ENCODE results near the gene STPG4. TPM values are rescaled to one million over a fixed set of nuclear protein-coding genes. Genes with fewer than 3 reads are reported as not detected.
A peak's percentile ranks its signal among the peaks of the same experiment; 100 is the strongest.

STPG4 gene
- total and polyA plus RNA-seq, 2 of the 8 experiments (the other 6 are each of a cell fraction or from before 2014, with no cell fraction given) = 0.28 TPM; not detected in 1

- H2AK5ac ChIP-seq (ENCODE audit: low read depth, low read length) = no peak overlapping the region
- no peak overlapping the region for H2BK120ac ChIP-seq (replicated peaks; ENCODE audit: low read depth, low read length)
- no peak overlapping the region for H3K9ac ChIP-seq (replicated peaks in 1 of 4; ENCODE audit: extremely low read depth in 1 of 4, low read depth in 3 of 4, low read length in 3 of 4)
- no peaks in the 10 kb centered on the region for H3K27me3 ChIP-seq (replicated peaks in 1 of 4; ENCODE audit: control insufficient read depth in 3 of 4, extremely low read depth in 1 of 4, insufficient read depth in 3 of 4, low read length in 3 of 4)
- no peak overlapping the region for H3K23ac ChIP-seq (ENCODE audit: insufficient read length)
- no peak overlapping the region for H3K18ac ChIP-seq (ENCODE audit: extremely low read depth, low read length)
- no peak overlapping the region for H2BK12ac ChIP-seq (ENCODE audit: low read depth, low read length)
- no peak overlapping the region for H2BK15ac ChIP-seq (ENCODE audit: low read length)
- no peak for FAIRE-seq
- H2BK20ac ChIP-seq (ENCODE audit: low read length) = no peak overlapping the region
- no peak overlapping the region for H3K27ac ChIP-seq (ENCODE audit: low read depth, low read length)
- no peaks in the 10 kb centered on the region for H4K20me1 ChIP-seq (replicated peaks in 1 of 2; ENCODE audit: control insufficient read depth in 1 of 2, insufficient read depth in 2 of 2, low read length in 2 of 2)
- DNase-seq (ENCODE audit: low read depth in 1 of 2, low spot score in 2 of 2) = no peak
- no peak overlapping the region for H2BK5ac ChIP-seq (ENCODE audit: low read depth, low read length)
- WGBS, 2 experiments (ENCODE audit: extremely low coverage in 1 of 2, insufficient coverage in 1 of 2, insufficient read length in 1 of 2, insufficient replicate concordance in 2 of 2, low coverage in 1 of 2, low lambda C conversion rate in 2 of 2, missing lambda C conversion rate in 1 of 2) = 90% methylated on average over 4 of the region's 4 CpGs; no CpG with 5 or more reads in 1 of the 2 experiments
- H2AFZ ChIP-seq (ENCODE audit: low read length) = 0 out of 2 replicates have a peak overlapping the region, but pooled peaks have one; percentile 15
- H4K5ac ChIP-seq (ENCODE audit: insufficient read length, low read depth, low read length) = no peak overlapping the region
- H3K23me2 ChIP-seq (ENCODE audit: low read depth, low read length) = no peaks in the 10 kb centered on the region
- H3K56ac ChIP-seq (replicated peaks; ENCODE audit: insufficient read length, low read depth, low read length) = no peak overlapping the region
- H3K4me1 ChIP-seq (replicated peaks in 1 of 4; ENCODE audit: control insufficient read depth in 3 of 4, insufficient read depth in 4 of 4, low read length in 3 of 4) = no peaks in the 10 kb centered on the region
- no peak overlapping the region for H4K91ac ChIP-seq (replicated peaks; ENCODE audit: insufficient read length, low read length)
- no peak overlapping the region for H3K4ac ChIP-seq (replicated peaks; ENCODE audit: insufficient read length, low read depth, low read length)
- no peak overlapping the region for H4K8ac ChIP-seq (ENCODE audit: extremely low read depth, insufficient read depth, low read length)
- no peak overlapping the region for H3K14ac ChIP-seq (ENCODE audit: insufficient read length)
- no peaks in the 10 kb centered on the region for H3K79me1 ChIP-seq (ENCODE audit: low read depth, low read length)
- H3K4me2 ChIP-seq (ENCODE audit: insufficient read depth in 1 of 2, low read depth in 2 of 2, low read length in 2 of 2) = no peak overlapping the region
- ChIA-PET CTCF (ENCODE audit: partially characterized antibody) (interaction anchor here (0.9 to 1.3 kb wide), 2 partner anchors 12 to 214 kb away, joined by 3 to 6 read pairs; no protein-coding TSS in a partner anchor), POLR2A (ENCODE audit: partially characterized antibody) (no interaction called here)
- H3K9me3 ChIP-seq (ENCODE audit: insufficient read depth in 2 of 2, low read depth in 1 of 2, low read length in 1 of 2) = no peaks in the 10 kb centered on the region; a peak in 1 of 4 replicates
- TF ChIP-seq SIX5 (IDR thresholded peaks at IDR 0.05; ENCODE audit: low read depth, low read length) (no peak), EP300 (IDR thresholded peaks at IDR 0.05; ENCODE audit: borderline replicate concordance in 1 of 2, low read depth in 2 of 2, low read length in 2 of 2) (no peak)
- no peak overlapping the region for H3K4me3 ChIP-seq (ENCODE audit: extremely low read depth in 1 of 4, insufficient read depth in 2 of 4, low read depth in 3 of 4, low read length in 4 of 4)
- no peaks in the 10 kb centered on the region for H3K79me2 ChIP-seq (ENCODE audit: control insufficient read depth in 1 of 2, insufficient read depth in 2 of 2, low read length in 2 of 2)
- no peaks in the 10 kb centered on the region for H3K36me3 ChIP-seq (ENCODE audit: control insufficient read depth in 2 of 4, insufficient read depth in 4 of 4, low read length in 3 of 4)
Measured at GRCh38 chr2:47109007-47109375, 46.1 kb downstream of the STPG4 start.

Measured in H1 (cell line).